Vagina (tissue), 2 donors: ENCODE results near the gene TEAD1. TPM values are rescaled to one million over a fixed set of nuclear protein-coding genes. Genes with fewer than 3 reads are reported as not detected.

Experiments used
- DNase-seq, 2 donors: peaks; one replicate each; pipeline ENCODE4 v3.0.0-alpha.2; 2017; ENCODE audit errors: extremely low spot score in 2 of 2
- H3K27ac ChIP-seq: fragments of 200-600 bp; sonication (generic); one replicate; pipeline ENCODE4 v1.5.1; 2019
- H3K27me3 ChIP-seq: fragments of 200-600 bp; sonication (generic); one replicate; pipeline ENCODE4 v1.5.1; 2019
- H3K36me3 ChIP-seq, 2 donors: fragments of 200-600 bp; sonication (generic); one replicate each; pipeline ENCODE4 v1.5.1; 2017 to 2019
- H3K4me1 ChIP-seq: fragments of 200-600 bp; sonication (generic); one replicate; pipeline ENCODE4 v1.5.1; 2019
- H3K4me3 ChIP-seq, 2 donors: fragments of 200-600 bp; sonication (generic); 1 replicate in 1 of 2; 2 replicates in 1 of 2; pipeline ENCODE4 v1.5.1; 2016 to 2019
- H3K9me3 ChIP-seq: fragments of 200-600 bp; sonication (generic); one replicate; pipeline ENCODE4 v1.5.1; 2019
- CTCF ChIP-seq, 3 experiments: fragments of 450-650 bp in 2 of 3; fragments of 200-600 bp in 1 of 3; sonication (generic) in 1 of 3; IDR thresholded peaks; one replicate each; pipeline ENCODE4 v1.5.1; 2017 to 2019; ENCODE audit warnings: antibody characterized with exemption in 3 of 3, mild to moderate bottlenecking in 2 of 3, moderate library complexity in 2 of 3
- POLR2A ChIP-seq, 2 donors: fragments of 450-650 bp; IDR thresholded peaks; one replicate each; pipeline ENCODE4 v1.6.1; 2017; ENCODE audit warnings: antibody characterized with exemption in 2 of 2, mild to moderate bottlenecking in 2 of 2, moderate library complexity in 2 of 2
- POLR2AphosphoS5 ChIP-seq, 2 donors: sonication (generic); formaldehyde crosslinking; IDR thresholded peaks; one replicate each; pipeline ENCODE4 v1.9.0; 2017; ENCODE audit warnings: antibody characterized with exemption in 2 of 2, mild to moderate bottlenecking in 2 of 2, low read depth in 1 of 2; ENCODE audit not compliant: insufficient read depth in 1 of 2
- intact Hi-C: fragments of 100-400 bp; cut with DNase I; formaldehyde crosslinking; loops from one replicate; pipeline ENCODE4 v1.15.1; 2023
- total RNA-seq: library from RNA; depleted of rRNA; stranded (reverse); fragments of >200 nt; gene quantifications from one replicate; pipeline ENCODE4 v1.2.3, GENCODE V29; 2016

TEAD1 gene
- total RNA-seq, 1 donor from 2014 or later = 50.3 TPM

GRCh38 chr11:12761029-12761428 lies 86.8 kb downstream of the TEAD1 start:
- H3K27ac ChIP-seq = no peak overlapping the region
- peaks cover 0 to 9% of the 10 kb centered on the region in 2 donors for H3K36me3 ChIP-seq
- TF ChIP-seq POLR2A (IDR thresholded peaks at IDR 0.05) (no peak), CTCF (IDR thresholded peaks at IDR 0.05) (no peak), POLR2AphosphoS5 (IDR thresholded peaks at IDR 0.05; ENCODE audit: insufficient read depth in 1 of 2, low read depth in 1 of 2) (no peak)
- H3K27me3 ChIP-seq = no peaks in the 10 kb centered on the region
- intact Hi-C loops = no loop called here
- H3K4me1 ChIP-seq = peaks cover 39% of the 10 kb centered on the region
- no peak for DNase-seq
- no peaks in the 10 kb centered on the region for H3K9me3 ChIP-seq
- no peak overlapping the region for H3K4me3 ChIP-seq

GRCh38 chr11:12762278-12762677 lies 88.1 kb downstream of the TEAD1 start:
- Histone ChIP-seq H3K4me1 (peaks cover 33% of the 10 kb centered on the region), H3K27me3 (no peaks in the 10 kb centered on the region), H3K36me3 (peaks cover 0 to 13% of the 10 kb centered on the region in 2 donors), H3K4me3 (no peak overlapping the region), H3K9me3 (no peaks in the 10 kb centered on the region), H3K27ac (no peak overlapping the region)
- intact Hi-C loops = no loop called here
- TF ChIP-seq CTCF (IDR thresholded peaks at IDR 0.05) (no peak), POLR2AphosphoS5 (IDR thresholded peaks at IDR 0.05; ENCODE audit: insufficient read depth in 1 of 2, low read depth in 1 of 2) (no peak), POLR2A (IDR thresholded peaks at IDR 0.05) (no peak)
- DNase-seq = no peak

DNA sequence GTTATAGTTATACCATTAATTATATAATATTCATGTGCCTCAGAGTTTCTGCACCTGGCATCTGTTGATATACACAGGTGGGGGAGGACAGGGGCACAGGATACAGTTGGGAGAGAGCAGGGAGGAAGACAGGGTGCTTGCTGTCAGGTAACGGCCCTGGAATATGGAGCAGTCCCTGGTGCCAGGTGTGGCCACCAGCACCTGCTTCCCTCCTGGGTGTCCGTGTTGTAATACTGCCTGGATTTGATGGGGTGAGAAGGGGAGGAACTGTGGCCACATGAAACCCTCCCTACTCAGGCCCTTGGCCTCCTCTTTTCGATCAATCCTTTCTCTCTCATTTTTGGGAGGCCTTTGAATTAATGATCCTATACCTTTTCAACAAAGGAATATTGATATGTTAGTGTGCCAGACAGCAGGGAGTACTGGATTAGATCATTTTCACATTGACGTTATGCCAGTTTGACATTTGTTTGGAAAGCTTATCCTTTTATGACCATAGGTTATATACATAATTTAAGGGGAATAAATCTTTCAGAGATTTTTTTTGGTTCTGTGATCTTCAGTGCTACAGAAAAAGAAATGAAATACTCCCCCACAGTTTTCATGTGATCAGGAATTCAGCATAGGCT lies 88.6 kb downstream of the TEAD1 start:
- peak in 1 of 2 donors; percentile 60 for DNase-seq
- intact Hi-C loops = no loop called here
- H3K36me3 ChIP-seq = peaks cover 0 to 13% of the 10 kb centered on the region in 2 donors
- H3K4me3 ChIP-seq = no peak overlapping the region
- no peak overlapping the region for H3K27ac ChIP-seq
- no peaks in the 10 kb centered on the region for H3K9me3 ChIP-seq
- no peaks in the 10 kb centered on the region for H3K27me3 ChIP-seq
- H3K4me1 ChIP-seq = peaks cover 31% of the 10 kb centered on the region
- TF ChIP-seq POLR2AphosphoS5 (IDR thresholded peaks at IDR 0.05; ENCODE audit: insufficient read depth in 1 of 2, low read depth in 1 of 2) (no peak), POLR2A (IDR thresholded peaks at IDR 0.05) (no peak), CTCF (IDR thresholded peaks at IDR 0.05) (no peak)

DNA sequence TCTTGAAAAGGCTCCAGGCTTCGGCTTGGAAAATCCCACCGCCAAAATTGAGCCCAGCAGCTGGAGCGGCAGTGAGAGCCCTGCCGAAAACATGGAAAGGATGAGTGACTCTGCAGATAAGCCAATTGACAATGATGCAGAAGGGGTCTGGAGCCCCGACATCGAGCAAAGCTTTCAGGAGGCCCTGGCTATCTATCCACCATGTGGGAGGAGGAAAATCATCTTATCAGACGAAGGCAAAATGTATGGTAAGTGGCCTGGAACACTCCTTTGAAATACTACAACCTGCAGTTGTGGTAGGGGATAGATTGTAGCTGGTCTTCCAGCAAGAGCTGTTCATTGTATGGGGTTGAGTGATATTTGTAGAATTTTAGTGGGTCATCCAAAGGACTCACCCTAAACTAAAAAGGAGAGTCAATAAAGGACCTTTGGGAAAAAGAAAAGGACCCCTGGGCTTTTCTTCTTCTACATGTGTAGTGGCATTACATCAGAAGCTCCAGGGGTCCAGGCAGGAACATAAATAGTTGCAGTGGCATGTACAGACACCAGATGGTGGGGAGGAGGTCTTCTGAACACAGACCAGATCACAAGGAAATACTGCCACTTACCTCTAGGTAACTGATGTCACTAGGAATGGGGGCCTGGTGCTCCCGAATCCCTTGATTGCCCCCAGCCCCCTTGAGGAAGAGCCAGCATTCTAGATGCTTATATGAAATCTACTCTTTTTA lies 90.1 kb downstream of the TEAD1 start:
- H3K9me3 ChIP-seq = no peaks in the 10 kb centered on the region
- H3K4me3 ChIP-seq = no peak overlapping the region
- H3K27ac ChIP-seq = no peak overlapping the region
- H3K27me3 ChIP-seq = no peaks in the 10 kb centered on the region
- peaks cover 43% of the 10 kb centered on the region for H3K4me1 ChIP-seq
- peaks cover 0 to 13% of the 10 kb centered on the region in 2 donors for H3K36me3 ChIP-seq
- intact Hi-C loops = no loop called here
- DNase-seq = peak in 1 of 2 donors; percentile 49
- TF ChIP-seq CTCF (IDR thresholded peaks at IDR 0.05) = no peak

GRCh38 chr11:12765428-12765827 lies 91.2 kb downstream of the TEAD1 start:
- intact Hi-C loops = no loop called here
- Histone ChIP-seq H3K9me3 (no peaks in the 10 kb centered on the region), H3K4me1 (peaks cover 54% of the 10 kb centered on the region), H3K36me3 (peaks cover 0 to 13% of the 10 kb centered on the region in 2 donors), H3K4me3 (no peak overlapping the region), H3K27me3 (no peaks in the 10 kb centered on the region), H3K27ac (no peak overlapping the region)
- TF ChIP-seq POLR2AphosphoS5 (IDR thresholded peaks at IDR 0.05; ENCODE audit: insufficient read depth in 1 of 2, low read depth in 1 of 2) (no peak), POLR2A (IDR thresholded peaks at IDR 0.05) (no peak), CTCF (IDR thresholded peaks at IDR 0.05) (no peak)
- peak in 1 of 2 donors; percentile 37 for DNase-seq
